Measurements from ENCODE around the gene VWA5B1. TPM values are rescaled to one million over a fixed set of nuclear protein-coding genes. Genes with fewer than 3 reads are reported as not detected.

Gene VWA5B1
- total and polyA plus RNA-seq, 4 experiments from 2014 or later = 0.11 to 0.17 TPM; not detected in 2

DNA sequence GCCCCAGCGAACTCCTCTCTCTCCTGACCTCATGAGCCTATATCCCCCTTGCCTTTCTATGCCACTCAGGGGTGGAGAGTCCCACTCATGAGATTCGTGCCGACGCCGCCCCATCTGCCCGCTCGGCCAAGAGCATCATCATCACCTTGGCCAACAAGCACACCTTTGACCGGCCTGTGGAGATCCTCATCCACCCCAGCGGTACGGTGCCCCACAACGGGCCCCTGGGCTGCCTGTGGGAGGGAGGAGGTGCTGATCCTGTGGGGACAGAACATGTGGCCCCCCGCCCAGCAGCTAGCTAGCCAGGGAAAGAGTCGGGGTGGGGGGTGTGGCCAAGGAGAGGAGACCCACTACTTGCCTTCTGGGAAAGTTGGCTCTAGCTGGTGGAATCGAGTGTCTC lies 27.8 kb downstream of the VWA5B1 start:
- ChIA-PET CTCF (ENCODE audit: partially characterized antibody) (no interaction called here), POLR2A (ENCODE audit: partially characterized antibody) (interaction anchor here (1.2 kb wide), 1 partner anchor 20 kb away, joined by 3 read pairs; no protein-coding TSS in a partner anchor)
- H3K4me1 ChIP-seq (ENCODE audit: insufficient read depth, low read length) = peaks cover 31% of the 10 kb centered on the region
- no peaks in the 10 kb centered on the region for H3K27me3 Mint-ChIP-seq
- no peak overlapping the region for H3K4me3 ChIP-seq (ENCODE audit: low read length in 2 of 2)
- no peaks in the 10 kb centered on the region for H3K9me3 ChIP-seq (ENCODE audit: control insufficient read depth in 1 of 2, low read length in 2 of 2)
- peaks cover 23 to 35% (median 28%) of the 10 kb centered on the region in 4 donors for H3K4me1 Mint-ChIP-seq
- no peaks in the 10 kb centered on the region for H3K27me3 ChIP-seq (ENCODE audit: insufficient read depth, low read length)
- no peak overlapping the region for H3K4me3 Mint-ChIP-seq
- no peaks in the 10 kb centered on the region for H3K36me3 ChIP-seq (ENCODE audit: insufficient read depth, low read length)
- peaks cover 9 to 17% of the 10 kb centered on the region in 2 donors for H3K36me3 Mint-ChIP-seq
- DNase-seq = no peak
- no peak overlapping the region for H3K27ac ChIP-seq (ENCODE audit: low read depth, low read length)
- intact Hi-C loops (cut with micrococcal nuclease) = no loop called here
- H3K9me3 Mint-ChIP-seq = no peaks in the 10 kb centered on the region
- H3K27ac Mint-ChIP-seq = no peak overlapping the region

GRCh38 chr1:20318971-20319370 lies 28.3 kb downstream of the VWA5B1 start:
- H3K4me1 Mint-ChIP-seq = peaks cover 23 to 36% (median 28%) of the 10 kb centered on the region in 4 donors
- peak overlapping the region in 1 of 8 donors; percentile 7 for H3K4me3 Mint-ChIP-seq
- no peak for DNase-seq
- no peaks in the 10 kb centered on the region for H3K9me3 ChIP-seq (ENCODE audit: control insufficient read depth in 1 of 2, low read length in 2 of 2)
- H3K36me3 ChIP-seq (ENCODE audit: insufficient read depth, low read length) = no peaks in the 10 kb centered on the region
- H3K27ac Mint-ChIP-seq = no peak overlapping the region
- H3K27ac ChIP-seq (ENCODE audit: low read depth, low read length) = no peak overlapping the region
- H3K9me3 Mint-ChIP-seq = no peaks in the 10 kb centered on the region
- CTCF ChIA-PET (ENCODE audit: partially characterized antibody) = no interaction called here
- no peaks in the 10 kb centered on the region for H3K27me3 Mint-ChIP-seq
- H3K27me3 ChIP-seq (ENCODE audit: insufficient read depth, low read length) = no peaks in the 10 kb centered on the region
- peaks cover 34% of the 10 kb centered on the region for H3K4me1 ChIP-seq (ENCODE audit: insufficient read depth, low read length)
- intact Hi-C loops (cut with micrococcal nuclease) = no loop called here
- POLR2A ChIA-PET (ENCODE audit: partially characterized antibody) = interaction anchor here (1.2 kb wide), 1 partner anchor 20 kb away, joined by 3 read pairs; no protein-coding TSS in a partner anchor
- H3K4me3 ChIP-seq (ENCODE audit: low read length in 2 of 2) = no peak overlapping the region
- peaks cover 8 to 13% of the 10 kb centered on the region in 2 donors for H3K36me3 Mint-ChIP-seq

- no peaks in the 10 kb centered on the region for H3K36me3 ChIP-seq (ENCODE audit: insufficient read depth, low read length)
- H3K4me3 Mint-ChIP-seq = peak overlapping the region in 1 of 8 donors; percentile 7
- H3K4me3 ChIP-seq (ENCODE audit: low read length in 2 of 2) = no peak overlapping the region
- POLR2A ChIA-PET (ENCODE audit: partially characterized antibody) = interaction anchor here (1.2 kb wide), 1 partner anchor 21 kb away, joined by 3 read pairs; no protein-coding TSS in a partner anchor
- no peaks in the 10 kb centered on the region for H3K27me3 Mint-ChIP-seq
- no peaks in the 10 kb centered on the region for H3K9me3 Mint-ChIP-seq
- peaks cover 34% of the 10 kb centered on the region for H3K4me1 ChIP-seq (ENCODE audit: insufficient read depth, low read length)
- H3K27ac Mint-ChIP-seq = peak overlapping the region in 1 of 7 donors; percentile 5
- peaks cover 8 to 12% of the 10 kb centered on the region in 2 donors for H3K36me3 Mint-ChIP-seq
- peaks cover 23 to 36% (median 28%) of the 10 kb centered on the region in 4 donors for H3K4me1 Mint-ChIP-seq
- DNase-seq = no peak
- intact Hi-C loops (cut with micrococcal nuclease) = loop anchor here (5.0 kb wide), 1 partner anchor 72 kb away; no protein-coding TSS in a partner anchor
- CTCF ChIA-PET (ENCODE audit: partially characterized antibody) = interaction anchor here (1.0 kb wide), 1 partner anchor 103 kb away, joined by 3 read pairs; no protein-coding TSS in a partner anchor
- no peaks in the 10 kb centered on the region for H3K27me3 ChIP-seq (ENCODE audit: insufficient read depth, low read length)
- H3K9me3 ChIP-seq (ENCODE audit: control insufficient read depth in 1 of 2, low read length in 2 of 2) = no peaks in the 10 kb centered on the region
- H3K27ac ChIP-seq (ENCODE audit: low read depth, low read length) = no peak overlapping the region
These were observed 29.0 kb downstream of the VWA5B1 start for GRCh38 chr1:20319456-20320220.

DNA sequence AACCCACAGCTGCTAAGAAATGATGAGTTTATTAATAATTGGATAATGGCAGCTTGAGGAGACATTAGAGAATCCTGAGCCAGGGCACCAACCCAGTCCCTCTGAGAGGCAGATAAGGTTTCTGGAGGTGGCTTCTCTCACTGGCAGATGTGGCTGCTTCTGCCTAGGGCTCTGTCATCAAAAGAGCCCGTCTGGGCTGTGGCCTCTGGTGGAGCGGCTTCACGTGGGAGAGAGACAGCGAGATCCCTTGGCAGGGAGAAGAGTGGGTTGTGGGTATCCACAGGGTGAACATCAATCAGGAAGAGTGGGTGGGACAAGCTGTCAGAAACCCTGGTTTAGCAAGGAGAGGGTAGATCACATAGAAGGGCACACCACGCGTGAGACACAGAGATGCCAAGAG lies 30.0 kb downstream of the VWA5B1 start:
- H3K4me1 Mint-ChIP-seq = peaks cover 23 to 36% (median 27%) of the 10 kb centered on the region in 4 donors
- H3K27ac Mint-ChIP-seq = peak overlapping the region in 5 of 7 donors; percentile 7 to 90 (median 16)
- no peaks in the 10 kb centered on the region for H3K9me3 Mint-ChIP-seq
- H3K27ac ChIP-seq (ENCODE audit: low read depth, low read length) = no peak overlapping the region
- peaks cover 34% of the 10 kb centered on the region for H3K4me1 ChIP-seq (ENCODE audit: insufficient read depth, low read length)
- intact Hi-C loops (cut with micrococcal nuclease) = loop anchor here (5.0 kb wide), 1 partner anchor 73 kb away; no protein-coding TSS in a partner anchor
- H3K36me3 Mint-ChIP-seq = peaks cover 3 to 9% of the 10 kb centered on the region in 2 donors
- no peak for DNase-seq
- H3K36me3 ChIP-seq (ENCODE audit: insufficient read depth, low read length) = no peaks in the 10 kb centered on the region
- CTCF ChIA-PET (ENCODE audit: partially characterized antibody) = interaction anchor here (1.0 kb wide), 1 partner anchor 104 kb away, joined by 3 read pairs; no protein-coding TSS in a partner anchor
- H3K4me3 Mint-ChIP-seq = peak overlapping the region; percentile 50 to 94 (median 74)
- no peak overlapping the region for H3K4me3 ChIP-seq (ENCODE audit: low read length in 2 of 2)
- POLR2A ChIA-PET (ENCODE audit: partially characterized antibody) = no interaction called here
- no peaks in the 10 kb centered on the region for H3K9me3 ChIP-seq (ENCODE audit: control insufficient read depth in 1 of 2, low read length in 2 of 2)
- no peaks in the 10 kb centered on the region for H3K27me3 ChIP-seq (ENCODE audit: insufficient read depth, low read length)
- H3K27me3 Mint-ChIP-seq = no peaks in the 10 kb centered on the region

DNA sequence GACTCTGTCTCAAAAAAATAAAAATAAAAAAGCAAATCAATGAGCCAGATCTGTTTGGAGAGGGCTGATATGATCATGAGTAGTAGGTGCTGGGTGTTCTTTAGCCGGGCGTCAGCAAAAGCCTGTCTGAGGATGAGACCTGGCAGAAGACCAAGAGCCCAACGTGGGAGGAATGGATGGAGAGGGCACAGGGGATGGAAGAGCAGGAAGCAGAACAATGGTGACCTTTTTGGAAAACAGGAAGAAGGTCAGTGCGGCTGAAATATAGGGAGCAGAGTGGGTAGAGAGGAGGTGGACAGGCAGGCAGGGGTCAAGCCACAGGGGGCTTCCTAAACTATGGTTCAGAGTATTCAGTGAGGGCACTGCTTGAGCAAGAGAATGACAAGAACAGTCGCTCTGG lies 30.9 kb downstream of the VWA5B1 start:
- H3K27me3 Mint-ChIP-seq = no peaks in the 10 kb centered on the region
- H3K9me3 Mint-ChIP-seq = no peaks in the 10 kb centered on the region
- intact Hi-C loops (cut with micrococcal nuclease) = loop anchor here (5.0 kb wide), 1 partner anchor 74 kb away; no protein-coding TSS in a partner anchor
- no peaks in the 10 kb centered on the region for H3K27me3 ChIP-seq (ENCODE audit: insufficient read depth, low read length)
- peaks cover 23 to 36% (median 27%) of the 10 kb centered on the region in 4 donors for H3K4me1 Mint-ChIP-seq
- H3K36me3 ChIP-seq (ENCODE audit: insufficient read depth, low read length) = no peaks in the 10 kb centered on the region
- CTCF ChIA-PET (ENCODE audit: partially characterized antibody) = interaction anchor here (0.5 kb wide), 1 partner anchor 7 kb away, joined by 3 read pairs; no protein-coding TSS in a partner anchor
- no peak for DNase-seq
- peaks cover 34% of the 10 kb centered on the region for H3K4me1 ChIP-seq (ENCODE audit: insufficient read depth, low read length)
- no peaks in the 10 kb centered on the region for H3K9me3 ChIP-seq (ENCODE audit: control insufficient read depth in 1 of 2, low read length in 2 of 2)
- peak overlapping the region; percentile 57 for H3K27ac ChIP-seq (ENCODE audit: low read depth, low read length)
- peak overlapping the region; percentile 40 to 69 for H3K4me3 ChIP-seq (ENCODE audit: low read length in 2 of 2)
- H3K27ac Mint-ChIP-seq = peak overlapping the region; percentile 70 to 96 (median 92)
- H3K36me3 Mint-ChIP-seq = peaks cover 2% of the 10 kb centered on the region in 2 donors
- POLR2A ChIA-PET (ENCODE audit: partially characterized antibody) = no interaction called here
- H3K4me3 Mint-ChIP-seq = peak overlapping the region; percentile 74 to 94 (median 86)

- Histone ChIP-seq H3K4me1 (ENCODE audit: insufficient read depth, low read length) (peaks cover 34% of the 10 kb centered on the region), H3K4me3 (ENCODE audit: low read length in 2 of 2) (peak overlapping the region; percentile 40 to 69), H3K9me3 (ENCODE audit: control insufficient read depth in 1 of 2, low read length in 2 of 2) (no peaks in the 10 kb centered on the region), H3K27ac (ENCODE audit: low read depth, low read length) (peak overlapping the region; percentile 57), H3K36me3 (ENCODE audit: insufficient read depth, low read length) (no peaks in the 10 kb centered on the region), H3K27me3 (ENCODE audit: insufficient read depth, low read length) (no peaks in the 10 kb centered on the region)
- ChIA-PET POLR2A (ENCODE audit: partially characterized antibody) (interaction anchor here (0.7 to 1.0 kb wide), 2 partner anchors 12 to 165 kb away, joined by 3 read pairs; no protein-coding TSS in a partner anchor), CTCF (ENCODE audit: partially characterized antibody) (interaction anchor here (1.2 kb wide), 1 partner anchor 168 kb away, joined by 3 read pairs; no protein-coding TSS in a partner anchor)
- H3K36me3 Mint-ChIP-seq = no peaks in the 10 kb centered on the region
- peak overlapping the region; percentile 74 to 94 (median 86) for H3K4me3 Mint-ChIP-seq
- H3K27me3 Mint-ChIP-seq = peaks cover 0 to under 1% of the 10 kb centered on the region in 2 donors
- peak in 4 of 5 donors; percentile 7 to 39 (median 26) for DNase-seq
- no peaks in the 10 kb centered on the region for H3K9me3 Mint-ChIP-seq
- H3K27ac Mint-ChIP-seq = peak overlapping the region; percentile 70 to 96 (median 92)
- peaks cover 23 to 36% (median 27%) of the 10 kb centered on the region in 4 donors for H3K4me1 Mint-ChIP-seq
- intact Hi-C loops (cut with micrococcal nuclease) = loop anchor here (5.0 kb wide), 1 partner anchor 75 kb away; no protein-coding TSS in a partner anchor
These were observed 31.6 kb downstream of the VWA5B1 start for GRCh38 chr1:20322081-20322824.

All from CD4-positive, alpha-beta memory T cell (primary cell).